Endothelial cell (in vitro differentiated cells): ENCODE data around the gene PRR5. TPM values are rescaled to one million over a fixed set of nuclear protein-coding genes. Genes with fewer than 3 reads are reported as not detected.
"Not testable (repeated sequence)": the region's sequence is repeated elsewhere in the genome, so short reads cannot be mapped to it uniquely, and the experiment has no call there.

Experiments
- DNase-seq: peaks from one replicate; pipeline ENCODE4 v3.0.0; 2021; ENCODE audit warnings: low spot score
- H3K27ac Mint-ChIP-seq: one replicate; pipeline ENCODE4 v1.8.0; 2021; ENCODE audit warnings: mixed read lengths, inconsistent platforms; ENCODE audit not compliant: unreplicated experiment
- H3K27me3 Mint-ChIP-seq: one replicate; pipeline ENCODE4 v1.8.0; 2021; ENCODE audit warnings: mild to moderate bottlenecking, moderate library complexity, mixed read lengths, inconsistent platforms; ENCODE audit not compliant: unreplicated experiment
- H3K36me3 Mint-ChIP-seq: one replicate; pipeline ENCODE4 v1.8.0; 2021; ENCODE audit warnings: mild to moderate bottlenecking, low read depth, mixed read lengths, inconsistent platforms; ENCODE audit not compliant: unreplicated experiment
- H3K4me1 Mint-ChIP-seq: one replicate; pipeline ENCODE4 v1.8.0; 2021; ENCODE audit warnings: mild to moderate bottlenecking, mixed read lengths, inconsistent platforms; ENCODE audit not compliant: unreplicated experiment
- H3K4me3 Mint-ChIP-seq: one replicate; pipeline ENCODE4 v1.8.0; 2021; ENCODE audit warnings: mild to moderate bottlenecking, mixed read lengths, inconsistent platforms; ENCODE audit not compliant: unreplicated experiment
- H3K9me3 Mint-ChIP-seq: one replicate; pipeline ENCODE4 v1.8.0; 2021; ENCODE audit warnings: mixed read lengths, inconsistent platforms; ENCODE audit not compliant: unreplicated experiment
- CTCF ChIP-seq: fragments of 200-600 bp; sonication (generic); IDR thresholded peaks from one replicate; pipeline ENCODE4 v1.5.0; 2021; ENCODE audit warnings: antibody characterized with exemption; ENCODE audit not compliant: unreplicated experiment
- long read RNA-seq: library from polyadenylated mRNA; unstranded; transcript quantifications from one replicate; pipeline ENCODE4 v2.0.0, GENCODE V29; 2020; ENCODE audit not compliant: unreplicated experiment
- total RNA-seq: library from RNA; stranded (reverse); fragmentation: NEBNext Ultra II Directional; extraction: Animal tissue kit (Norgen Biotek cat#: 25700); gene quantifications from one replicate; pipeline ENCODE4 v1.2.1, GENCODE V29; 2021; ENCODE audit not compliant: unreplicated experiment

PRR5 gene
- total RNA-seq: 40.5 TPM
- long read RNA-seq, transcript PRR5-216 (9 exons, 1,843 nt): major isoform, 22 of 33 reads
- long read RNA-seq, partial matches to known transcripts: 0 of 33 reads
- long read RNA-seq, other reads (novel, unspliced or antisense): 8 of 33 reads

- no peaks in the 10 kb centered on the region for H3K9me3 Mint-ChIP-seq
- no peak within 1 kb of the TSS for H3K27ac Mint-ChIP-seq
- H3K27me3 Mint-ChIP-seq: peaks cover 17% of the 10 kb centered on the region
Measured at GRCh38 chr22:44701824-44702478, at the start of gene PRR5. PRR5 (plus strand) TSS chr22:44702204; CDS start chr22:44702475, 271 bp downstream.

GRCh38 chr22:44652866-44653265, 49.1 kb upstream of the PRR5 start:
- not testable (repeated sequence) for H3K9me3 Mint-ChIP-seq, H3K4me3 Mint-ChIP-seq, H3K36me3 Mint-ChIP-seq, H3K4me1 Mint-ChIP-seq, H3K27me3 Mint-ChIP-seq, H3K27ac Mint-ChIP-seq, DNase-seq

More at GRCh38 chr22:44701824-44702478, at the start of gene PRR5:
- Mint-ChIP-seq H3K36me3 (no peaks in the 10 kb centered on the region), H3K4me1 (peaks cover 9% of the 10 kb centered on the region), H3K4me3 (peak within 1 kb of the TSS; percentile 37)
- no peak for TF ChIP-seq CTCF
- peak; percentile 73 for DNase-seq

- Mint-ChIP-seq H3K9me3 (no peaks in the 10 kb centered on the region), H3K4me3 (no peak overlapping the region), H3K36me3 (no peaks in the 10 kb centered on the region), H3K27me3 (peaks cover 9% of the 10 kb centered on the region), H3K27ac (no peak overlapping the region), H3K4me1 (peaks cover 11% of the 10 kb centered on the region)
- TF ChIP-seq CTCF: no peak
- DNase-seq: no peak
Measured at GRCh38 chr22:44658311-44658953, 43.6 kb upstream of the PRR5 start.

- no peaks in the 10 kb centered on the region for H3K36me3 Mint-ChIP-seq
- DNase-seq: no peak
- H3K27ac Mint-ChIP-seq: no peak overlapping the region
Measured at GRCh38 chr22:44659140-44659539, 42.9 kb upstream of the PRR5 start.

More at GRCh38 chr22:44659140-44659539, 42.9 kb upstream of the PRR5 start:
- TF ChIP-seq CTCF: no peak
- Mint-ChIP-seq H3K4me1 (peaks cover 11% of the 10 kb centered on the region), H3K4me3 (no peak overlapping the region), H3K9me3 (no peaks in the 10 kb centered on the region), H3K27me3 (peaks cover 9% of the 10 kb centered on the region)
